ENCODE results near the gene ELAVL4.

DNA sequence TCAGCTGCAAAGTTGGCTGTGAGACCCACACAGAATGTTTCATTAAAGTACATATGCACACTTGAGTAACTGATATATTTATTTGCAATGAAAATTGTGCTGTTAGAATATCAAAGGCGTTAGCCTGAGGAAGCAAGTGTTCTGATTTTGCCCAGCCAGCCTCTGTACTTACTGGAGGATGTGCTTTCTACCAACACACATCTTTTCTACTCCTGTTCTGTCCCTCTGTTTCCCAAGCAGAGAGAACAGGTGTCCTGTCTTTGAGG is 31.4 kb downstream of the ELAVL4 start:
- TF ChIP-seq GATA2 (IDR thresholded peaks at IDR 0.05; ENCODE audit: low read depth, low read length): no peak
- TF ChIP-seq GATA3 (IDR thresholded peaks at IDR 0.05; ENCODE audit: low read depth, low read length): no peak

All from SH-SY5Y (cell line).